Measurements from ENCODE around the gene ZNF354C. TPM values are rescaled to one million over a fixed set of nuclear protein-coding genes. Genes with fewer than 3 reads are reported as not detected.

The ZNF354C gene
- polyA plus RNA-seq, 3 donors: 16.8 to 20.0 (median 18.2) TPM

GRCh38 chr5:179126506-179126991 lies 66.4 kb downstream of the ZNF354C start:
- DNase-seq (ENCODE audit: low read depth in 3 of 3, low spot score in 2 of 3): no peak

DNA sequence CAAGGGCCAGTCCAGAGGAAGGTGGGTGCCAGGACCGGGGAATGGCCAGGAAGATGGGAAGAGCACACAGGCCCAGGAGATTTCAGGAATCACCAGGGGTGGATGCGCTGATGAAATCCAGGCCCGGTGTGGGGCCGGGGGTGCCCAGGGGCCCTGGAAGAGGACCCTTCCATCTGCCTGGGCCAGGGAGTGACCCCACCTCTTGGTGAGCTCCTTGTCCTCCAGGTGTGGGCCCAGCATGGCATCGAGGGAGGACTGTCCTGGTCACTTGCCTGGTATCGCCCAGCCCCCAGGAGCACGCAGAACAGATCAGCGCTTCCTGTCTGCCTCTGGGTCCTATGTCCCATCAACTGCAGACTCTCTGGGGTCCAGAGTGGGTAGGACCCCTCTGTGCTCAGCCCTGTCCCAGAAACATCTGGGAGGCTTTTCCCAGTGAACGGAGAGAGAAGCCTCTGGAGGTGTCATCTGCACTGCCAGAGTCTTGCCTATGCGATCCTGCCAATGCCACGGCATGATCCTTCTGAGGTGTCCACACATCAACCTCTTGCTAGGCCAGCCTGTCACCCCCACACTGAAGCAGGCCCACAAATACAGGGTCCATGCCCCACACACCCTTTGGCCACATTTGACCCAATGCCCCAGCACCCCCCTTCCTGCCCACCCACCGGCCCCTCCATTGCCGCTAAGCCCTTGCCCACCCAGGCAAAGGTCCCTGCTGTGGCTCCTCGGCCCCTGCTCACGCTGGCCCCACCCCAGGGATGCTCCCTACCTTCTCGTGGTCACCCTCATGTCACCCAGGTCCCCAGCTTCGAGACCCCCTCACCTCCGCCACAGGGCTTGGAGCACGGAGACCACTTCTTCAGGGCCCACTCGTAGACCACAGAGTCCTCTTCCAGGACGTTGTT lies 67.2 kb downstream of the ZNF354C start:
- no peak for DNase-seq (ENCODE audit: low read depth in 3 of 3, low spot score in 2 of 3)

GRCh38 chr5:179128041-179128365 lies 67.8 kb downstream of the ZNF354C start:
- DNase-seq (ENCODE audit: low read depth in 3 of 3, low spot score in 2 of 3): no peak

GRCh38 chr5:179128976-179129375 lies 68.8 kb downstream of the ZNF354C start:
- no peak for DNase-seq (ENCODE audit: low read depth in 3 of 3, low spot score in 2 of 3)

DNA sequence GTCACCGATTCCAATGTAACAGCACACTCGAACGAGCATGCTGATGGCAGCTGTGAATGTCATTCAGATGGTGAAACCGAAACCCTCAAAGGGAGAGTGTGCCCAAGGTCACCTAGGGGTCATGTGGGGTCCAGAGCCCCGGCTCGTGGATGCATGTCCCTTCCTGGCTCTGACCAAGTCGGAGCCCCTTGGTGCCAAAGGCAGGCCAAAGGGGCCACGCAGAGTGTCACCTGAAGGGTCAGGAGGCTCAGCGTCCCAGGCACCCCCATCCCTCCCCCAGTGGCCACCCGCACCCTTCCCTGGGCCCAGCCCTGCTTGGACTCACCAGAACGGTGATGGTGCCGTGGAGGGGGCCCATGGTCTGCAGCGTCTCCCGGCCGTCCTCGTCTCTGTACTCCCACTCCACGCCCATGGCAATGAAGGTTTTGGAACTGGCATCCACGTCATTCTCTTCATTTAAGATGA lies 69.5 kb downstream of the ZNF354C start:
- no peak for DNase-seq (ENCODE audit: low read depth in 3 of 3, low spot score in 2 of 3)

DNA sequence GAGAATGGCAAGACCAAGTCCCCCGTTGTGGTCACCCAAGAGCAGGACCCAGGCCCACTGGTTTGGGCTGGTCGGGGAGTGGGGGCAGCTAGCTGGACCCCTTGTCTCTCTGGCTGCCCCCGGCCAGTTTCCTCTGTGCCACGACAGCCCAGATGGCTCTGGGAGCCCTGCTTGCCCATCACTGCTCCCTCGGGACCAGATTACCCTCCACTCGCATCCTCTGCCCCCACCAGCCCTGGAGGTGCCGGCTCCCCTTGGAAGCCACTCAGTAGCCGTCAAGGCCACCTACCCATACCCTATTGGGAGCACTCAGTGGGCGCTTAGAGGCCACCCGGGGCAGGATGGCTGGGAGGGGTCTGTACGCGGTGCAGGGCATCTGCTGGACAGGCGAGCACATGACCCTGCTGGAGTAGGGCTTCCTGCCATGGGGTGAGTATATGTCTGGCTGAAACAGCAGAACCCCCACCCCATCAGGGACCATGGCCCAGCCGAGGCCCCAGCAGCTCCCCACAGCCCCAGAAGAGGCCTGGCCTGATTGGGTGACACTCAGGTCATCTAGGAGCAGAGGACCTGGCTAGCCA lies 70.0 kb downstream of the ZNF354C start:
- no peak for DNase-seq (ENCODE audit: low read depth in 3 of 3, low spot score in 2 of 3)

- DNase-seq (ENCODE audit: low read depth in 3 of 3, low spot score in 2 of 3): no peak
Observed at GRCh38 chr5:179131321-179131835, 71.2 kb downstream of the ZNF354C start.

DNA sequence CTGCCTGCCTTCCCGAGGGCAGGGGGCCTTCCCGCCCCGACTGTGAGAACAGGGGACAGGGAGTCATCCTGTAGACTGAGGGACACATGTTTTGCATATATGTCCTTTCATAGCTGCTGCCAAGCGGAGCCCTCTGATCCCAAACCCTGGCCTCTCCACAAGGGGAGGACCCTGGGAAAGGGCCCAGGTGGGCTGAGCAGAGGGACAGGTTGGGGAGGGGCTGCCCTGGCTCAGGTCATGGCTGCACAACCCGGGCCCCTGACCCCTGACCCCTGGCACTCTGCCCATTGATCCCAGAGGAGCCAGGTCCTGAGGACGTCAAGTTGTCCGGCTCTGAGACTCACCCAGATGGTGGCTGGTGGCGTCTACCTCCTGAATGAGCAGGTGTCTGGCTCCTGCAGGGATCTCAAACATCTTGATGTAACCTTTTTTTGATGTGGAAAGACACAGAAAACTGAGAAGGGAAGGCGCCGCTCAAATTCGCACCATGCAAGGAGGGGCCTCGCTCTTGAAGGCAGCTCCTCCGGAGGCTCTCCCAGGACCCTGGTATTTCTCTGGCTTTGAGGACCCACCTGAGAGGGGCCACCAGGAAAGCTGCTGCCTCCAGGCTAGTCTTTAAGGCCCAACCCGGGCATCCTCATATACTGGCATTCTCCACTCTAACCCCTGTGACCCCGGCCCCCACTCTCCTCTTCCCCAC lies 71.9 kb downstream of the ZNF354C start:
- DNase-seq (ENCODE audit: low read depth in 3 of 3, low spot score in 2 of 3): no peak

GRCh38 chr5:179132586-179133355 lies 72.6 kb downstream of the ZNF354C start:
- no peak for DNase-seq (ENCODE audit: low read depth in 3 of 3, low spot score in 2 of 3)

Other genes starting within 250 kb of the ZNF354C start
- 10 to 100 TPM; 19.2 to 26.1 (median 20.0) TPM for gene ZNF354B, start 200.4 kb upstream of the ZNF354C start, polyA plus RNA-seq (ENCODE audit: insufficient read length in 3 of 3)
- gene ZFP2, start 164.5 kb upstream of the ZNF354C start, polyA plus RNA-seq (ENCODE audit: insufficient read length in 3 of 3): 1 to 10 TPM; 7.7 to 8.5 (median 8.1) TPM
- gene ZNF454, start 119.2 kb upstream of the ZNF354C start, polyA plus RNA-seq (ENCODE audit: insufficient read length in 3 of 3): 1 to 10 TPM; 5.9 to 6.3 (median 6.0) TPM
- under 1 TPM; 0.46 to 0.54 (median 0.52) TPM for gene GRM6, start 65.1 kb upstream of the ZNF354C start, polyA plus RNA-seq (ENCODE audit: insufficient read length in 3 of 3)
- 1 to 10 TPM; 8.4 to 9.9 (median 8.8) TPM for gene ZNF879, start 36.6 kb upstream of the ZNF354C start, polyA plus RNA-seq (ENCODE audit: insufficient read length in 3 of 3)

Data from right renal cortex interstitium (tissue), 3 donors.